Mucosa of descending colon (tissue), 3 donors: Measurements from ENCODE around the gene ABHD4. TPM values are rescaled to one million over a fixed set of nuclear protein-coding genes. Genes with fewer than 3 reads are reported as not detected.

Source experiments
- ATAC-seq: fragments of 200-7000 bp; cut with Tn5 transposase; one replicate; pipeline ENCODE4 v1.9.1; 2020; ENCODE audit warnings: mild to moderate bottlenecking, moderate library complexity
- DNase-seq, 3 donors: peaks; one replicate each; pipeline ENCODE4 v3.0.0-alpha.2; 2020
- H3K36me3 ChIP-seq: fragments of 200-600 bp; one replicate; pipeline ENCODE4 v1.8.0; 2021; ENCODE audit warnings: low read depth, mild to moderate bottlenecking
- H3K4me1 ChIP-seq: fragments of 200-600 bp; one replicate; pipeline ENCODE4 v1.8.0; 2021; ENCODE audit warnings: low read depth, mild to moderate bottlenecking
- H3K4me3 ChIP-seq: fragments of 200-600 bp; one replicate; pipeline ENCODE4 v1.8.0; 2021; ENCODE audit warnings: mild to moderate bottlenecking
- H3K9me3 ChIP-seq: fragments of 200-600 bp; one replicate; pipeline ENCODE4 v1.8.0; 2021; ENCODE audit warnings: mild to moderate bottlenecking
- intact Hi-C, 2 donors: fragments of 100-400 bp; cut with DNase I in 1 of 2; cut with micrococcal nuclease in 1 of 2; formaldehyde crosslinking; loops; one replicate each; pipeline versions ENCODE4 v1.11.0 to v1.11.1; 2022; cut with DNase I, micrococcal nuclease
- total RNA-seq, 3 donors: library from RNA; stranded (reverse); fragmentation: NEBNext Ultra II Directional in 2 of 3; extraction: Animal tissue kit (Norgen Biotek cat#: 25700) in 2 of 3; gene quantifications; one replicate each; pipeline versions ENCODE4 v1.2.1 to v1.2.4, GENCODE V29; 2021 to 2023
- TF ChIP-seq, protein P1 (sequence below): fragments of 200-600 bp; IDR thresholded peaks from one replicate; pipeline ENCODE4 v1.8.0; 2022; ENCODE audit warnings: antibody characterized with exemption, mild to moderate bottlenecking
- donor health status: DM: no; HTN: no; CAD: no; lungs with moderate emphysema.
- donor health status: DM: no; HTN: no; CAD: no.
- donor health status: DM: no; HTN: yes; CAD: no.

Gene ABHD4
- total RNA-seq, 3 donors from 2014 or later, result 19.3 to 28.4 (median 26.3) TPM

GRCh38 chr14:22560662-22561365 is 37.3 kb upstream of the ABHD4 start:
- ATAC-seq (peak; percentile 32), DNase-seq (peak in 1 of 3 donors; percentile 45)
- peaks cover 50% of the 10 kb centered on the region for H3K4me1 ChIP-seq
- H3K9me3 ChIP-seq, result no peaks in the 10 kb centered on the region
- no peaks in the 10 kb centered on the region for H3K36me3 ChIP-seq
- H3K4me3 ChIP-seq, result no peak overlapping the region
- TF ChIP-seq, protein P1, sequence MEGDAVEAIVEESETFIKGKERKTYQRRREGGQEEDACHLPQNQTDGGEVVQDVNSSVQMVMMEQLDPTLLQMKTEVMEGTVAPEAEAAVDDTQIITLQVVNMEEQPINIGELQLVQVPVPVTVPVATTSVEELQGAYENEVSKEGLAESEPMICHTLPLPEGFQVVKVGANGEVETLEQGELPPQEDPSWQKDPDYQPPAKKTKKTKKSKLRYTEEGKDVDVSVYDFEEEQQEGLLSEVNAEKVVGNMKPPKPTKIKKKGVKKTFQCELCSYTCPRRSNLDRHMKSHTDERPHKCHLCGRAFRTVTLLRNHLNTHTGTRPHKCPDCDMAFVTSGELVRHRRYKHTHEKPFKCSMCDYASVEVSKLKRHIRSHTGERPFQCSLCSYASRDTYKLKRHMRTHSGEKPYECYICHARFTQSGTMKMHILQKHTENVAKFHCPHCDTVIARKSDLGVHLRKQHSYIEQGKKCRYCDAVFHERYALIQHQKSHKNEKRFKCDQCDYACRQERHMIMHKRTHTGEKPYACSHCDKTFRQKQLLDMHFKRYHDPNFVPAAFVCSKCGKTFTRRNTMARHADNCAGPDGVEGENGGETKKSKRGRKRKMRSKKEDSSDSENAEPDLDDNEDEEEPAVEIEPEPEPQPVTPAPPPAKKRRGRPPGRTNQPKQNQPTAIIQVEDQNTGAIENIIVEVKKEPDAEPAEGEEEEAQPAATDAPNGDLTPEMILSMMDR, result no peak
- intact Hi-C loops, result loop anchor here in 1 of 2 donors (10.0 kb wide), 1 partner anchor 84 kb away; the partner anchor contains the start of gene OR6J1

GRCh38 chr14:22561366-22561660 is 36.8 kb upstream of the ABHD4 start:
- H3K4me1 ChIP-seq, result peaks cover 49% of the 10 kb centered on the region
- no peak overlapping the region for H3K4me3 ChIP-seq
- DNase-seq (no peak), ATAC-seq (no peak)
- no peaks in the 10 kb centered on the region for H3K36me3 ChIP-seq
- intact Hi-C loops, result loop anchor here in 1 of 2 donors (10.0 kb wide), 1 partner anchor 83 kb away; the partner anchor contains the start of gene OR6J1
- TF ChIP-seq, protein P1, result no peak
- no peaks in the 10 kb centered on the region for H3K9me3 ChIP-seq

GRCh38 chr14:22561661-22562579 is 36.2 kb upstream of the ABHD4 start:
- Histone ChIP-seq H3K4me3 (no peak overlapping the region), H3K4me1 (peaks cover 44% of the 10 kb centered on the region), H3K36me3 (no peaks in the 10 kb centered on the region), H3K9me3 (no peaks in the 10 kb centered on the region)
- intact Hi-C loops, result loop anchor here in 1 of 2 donors (10.0 kb wide), 1 partner anchor 83 kb away; the partner anchor contains the start of gene OR6J1
- ATAC-seq, result peak; percentile 50
- DNase-seq, result peak in 1 of 3 donors; percentile 57
- TF ChIP-seq, protein P1, result no peak

DNA sequence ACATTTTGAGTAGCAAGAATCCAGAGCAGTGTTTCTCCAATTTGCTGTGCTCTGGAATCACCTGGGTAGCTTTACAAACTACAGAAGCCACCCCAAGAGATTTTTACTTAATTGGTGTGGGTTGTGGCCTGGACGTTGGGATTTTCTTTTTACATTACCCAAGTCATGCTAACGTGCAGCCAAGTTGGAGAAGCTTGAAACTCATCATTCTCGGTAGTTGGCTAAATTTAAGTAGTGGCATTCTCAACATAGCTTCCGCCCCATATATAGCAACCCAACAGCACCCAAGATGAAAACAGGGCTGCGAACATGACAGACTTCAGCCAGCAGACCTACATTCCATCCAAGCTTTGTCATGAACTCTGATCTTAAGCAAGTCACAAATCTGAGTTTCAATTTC is 34.1 kb upstream of the ABHD4 start:
- no peak for ATAC-seq
- Histone ChIP-seq H3K4me1 (peaks cover 31% of the 10 kb centered on the region), H3K4me3 (no peak overlapping the region), H3K36me3 (no peaks in the 10 kb centered on the region), H3K9me3 (no peaks in the 10 kb centered on the region)
- DNase-seq, result no peak
- TF ChIP-seq, protein P1, result no peak
- intact Hi-C loops, result loop anchor here in 1 of 2 donors (10.0 kb wide), 1 partner anchor 81 kb away; the partner anchor contains the start of gene OR6J1

DNA sequence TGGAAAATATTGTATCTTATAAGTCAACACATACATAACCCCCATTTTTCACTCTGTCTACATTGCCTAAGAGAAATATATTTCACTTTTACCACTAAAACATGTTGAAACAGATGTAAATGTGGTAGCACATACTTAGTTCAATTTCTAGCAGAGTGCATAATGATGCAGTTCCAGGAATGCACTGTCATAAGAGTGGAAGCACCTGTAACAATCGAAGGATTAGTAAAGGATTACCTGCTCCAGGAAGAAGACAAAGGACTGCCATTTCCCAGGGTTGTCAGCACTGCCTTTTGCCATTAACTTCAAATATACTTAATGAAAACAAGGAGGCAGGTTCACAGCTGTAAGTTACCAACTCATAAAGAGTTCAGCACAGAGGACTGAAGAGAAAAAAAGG is 33.6 kb upstream of the ABHD4 start:
- Histone ChIP-seq H3K4me1 (peaks cover 28% of the 10 kb centered on the region), H3K4me3 (no peak overlapping the region), H3K9me3 (no peaks in the 10 kb centered on the region), H3K36me3 (no peaks in the 10 kb centered on the region)
- no peak for DNase-seq
- TF ChIP-seq, protein P1, result no peak
- ATAC-seq, result no peak
- intact Hi-C loops, result loop anchor here in 1 of 2 donors (10.0 kb wide), 1 partner anchor 80 kb away; the partner anchor contains the start of gene OR6J1
